ENCODE measurements around the gene PPHLN1.
"Not testable (repeated sequence)": the region's sequence is repeated elsewhere in the genome, so short reads cannot be mapped to it uniquely, and the experiment has no call there.

The PPHLN1 gene

GRCh38 chr12:42322567-42322966 lies 3.4 kb upstream of the PPHLN1 start:
- no peak for DNase-seq (ENCODE audit: low read depth in 3 of 3)

GRCh38 chr12:42323856-42324255 lies 2.1 kb upstream of the PPHLN1 start:
- DNase-seq (ENCODE audit: low read depth in 3 of 3): no peak

DNA sequence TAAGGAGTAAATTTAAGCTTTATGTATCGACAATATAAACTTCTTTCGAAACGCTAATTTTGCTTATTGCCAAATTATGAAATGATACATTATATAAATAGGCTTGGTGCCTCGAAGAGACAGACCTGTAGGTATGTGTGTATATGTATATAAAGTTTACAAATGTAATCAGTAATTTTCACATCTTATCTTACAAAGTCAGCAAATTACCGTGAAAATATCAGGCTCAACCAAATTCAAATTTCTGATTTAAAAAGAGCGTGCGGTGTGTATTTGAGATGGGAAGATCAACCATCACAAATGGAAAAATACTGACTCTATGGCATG lies 678 bp upstream of the PPHLN1 start:
- no peak for DNase-seq (ENCODE audit: low read depth in 3 of 3)

DNA sequence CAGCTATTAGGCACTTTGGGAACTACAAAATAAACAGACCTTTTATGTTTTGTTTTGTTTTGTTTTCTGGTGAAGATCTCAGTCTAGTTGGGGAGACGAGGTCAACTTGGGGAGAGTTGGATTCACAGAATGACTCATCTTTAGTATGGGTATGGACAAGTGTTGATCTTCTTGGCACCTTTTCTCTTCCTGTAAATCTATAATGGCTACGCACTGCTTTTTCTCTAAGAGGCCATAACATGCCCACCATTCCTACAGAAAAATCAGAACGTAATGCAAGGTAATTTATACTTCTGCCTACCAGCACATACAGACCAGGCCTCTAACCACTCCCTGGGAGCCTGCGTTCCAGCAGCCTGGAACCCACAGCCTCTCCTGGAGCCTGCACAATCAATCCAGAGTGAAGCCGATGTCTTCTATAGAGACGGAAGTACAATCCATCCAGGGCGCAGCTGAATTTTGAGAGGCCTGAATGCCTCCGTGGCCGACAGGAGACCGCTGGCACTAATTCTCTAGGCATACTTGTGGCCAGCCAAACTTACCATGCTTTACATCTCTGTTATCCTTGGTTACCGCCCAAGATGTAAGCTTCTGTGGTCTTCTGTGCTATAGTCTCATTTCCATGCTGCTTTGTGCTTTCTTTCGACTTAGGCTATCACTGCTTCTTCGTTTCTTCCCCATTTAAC lies 717 bp downstream of the PPHLN1 start:
- no peak for DNase-seq (ENCODE audit: low read depth in 3 of 3)

DNA sequence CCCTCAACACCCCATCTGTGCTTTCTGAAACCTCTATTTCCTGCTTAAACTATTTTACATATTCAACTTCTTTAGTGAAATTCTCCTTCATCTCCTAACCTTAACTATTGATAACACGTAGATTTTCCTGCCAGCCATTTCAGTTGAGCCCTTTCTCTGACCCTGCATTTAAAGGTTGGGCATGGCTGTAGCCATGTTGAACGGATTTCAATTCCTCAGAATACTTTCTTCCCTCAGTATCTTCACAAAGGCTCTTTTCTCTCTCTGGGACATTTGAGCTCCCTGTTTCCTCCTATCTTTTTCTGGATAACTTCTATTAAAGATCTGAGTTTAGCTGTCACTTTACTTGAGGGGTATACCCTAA lies 1.2 kb downstream of the PPHLN1 start:
- no peak for DNase-seq (ENCODE audit: low read depth in 3 of 3)

DNA sequence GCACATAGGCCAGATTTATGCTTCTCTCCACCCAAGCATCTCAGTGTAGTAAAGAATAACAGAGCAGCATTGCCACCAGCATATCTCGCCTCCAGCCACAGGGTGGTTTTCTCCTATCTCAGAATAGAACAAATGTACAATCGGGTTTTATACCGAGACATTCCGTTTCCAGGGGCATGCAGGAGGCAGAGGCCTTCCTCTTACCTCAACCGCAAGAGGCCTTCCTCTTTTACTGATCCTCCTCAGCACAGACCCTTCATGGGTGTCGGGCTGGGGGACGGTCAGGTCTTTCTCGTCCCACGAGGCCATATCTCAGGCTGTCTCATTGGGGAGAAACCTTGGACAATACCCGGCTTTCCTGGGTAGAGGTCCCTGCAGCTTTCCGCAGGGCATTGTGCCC lies 4.1 kb downstream of the PPHLN1 start:
- DNase-seq (ENCODE audit: low read depth in 3 of 3): not testable (repeated sequence)

DNA sequence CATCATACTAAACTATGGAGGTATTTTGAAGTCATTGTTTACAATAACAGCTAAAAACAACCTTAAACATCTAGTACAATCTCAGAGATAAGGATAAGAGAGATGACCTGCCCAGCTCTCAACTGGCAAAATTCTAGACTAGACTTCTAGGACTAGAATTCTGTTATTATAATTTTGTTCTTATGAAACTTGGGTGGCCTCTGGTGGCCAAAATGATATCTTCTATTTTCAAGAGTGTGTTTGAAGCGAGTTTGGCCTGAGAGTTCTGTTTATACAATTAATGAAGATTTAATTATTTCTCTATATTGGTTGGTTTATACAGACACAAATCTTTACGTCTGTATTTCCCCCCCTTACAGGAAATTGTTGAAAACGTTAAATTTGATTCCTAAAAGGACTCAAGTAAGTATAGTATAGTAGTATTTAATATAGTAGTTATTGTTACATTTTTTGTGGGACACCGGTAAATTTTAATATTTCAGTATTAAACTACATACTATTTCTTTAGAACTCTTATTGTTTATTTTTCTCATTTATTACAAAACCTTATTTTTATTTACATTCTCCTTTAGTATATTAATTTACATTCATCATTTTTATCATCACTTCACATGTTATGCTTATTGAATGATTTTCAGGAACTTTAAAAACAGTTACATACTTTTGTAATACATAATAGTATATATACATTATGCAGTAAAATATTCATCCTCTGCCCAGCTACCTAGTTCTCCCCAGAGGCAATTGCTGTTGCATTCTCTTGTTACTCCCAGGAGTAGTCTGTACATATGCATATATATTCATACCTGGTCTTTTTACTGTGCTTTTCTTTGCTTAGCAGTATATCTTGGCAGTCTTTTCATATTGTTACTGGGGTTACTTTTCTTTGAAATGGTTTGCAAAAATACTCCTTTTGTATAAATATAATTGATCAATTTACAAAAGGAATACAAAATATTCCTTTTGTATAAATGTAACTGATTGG lies 6.6 kb downstream of the PPHLN1 start:
- no peak for DNase-seq (ENCODE audit: low read depth in 3 of 3)

- no peak for DNase-seq (ENCODE audit: low read depth in 3 of 3)
These were observed 10.3 kb downstream of the PPHLN1 start for GRCh38 chr12:42336286-42336685.

DNA sequence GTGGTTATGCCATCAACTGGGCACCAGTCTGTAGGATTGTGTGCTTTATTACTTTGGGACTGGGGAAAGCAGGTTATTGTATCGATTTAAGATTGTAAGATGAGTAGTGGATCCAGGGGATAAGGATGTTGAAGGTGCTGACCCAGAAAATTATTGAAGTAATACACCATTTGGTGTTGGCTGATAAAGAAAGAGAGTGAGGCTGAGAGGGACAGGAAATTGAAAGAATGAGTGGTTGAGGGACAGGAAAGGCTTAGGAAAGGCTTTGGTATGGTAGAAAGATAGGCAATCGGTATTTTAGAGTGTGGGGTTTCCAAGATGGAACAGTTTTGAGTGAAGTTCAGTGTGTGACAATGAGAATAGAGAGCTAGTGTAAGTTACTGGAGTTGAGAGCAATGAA lies 12.3 kb downstream of the PPHLN1 start:
- no peak for DNase-seq (ENCODE audit: low read depth in 3 of 3)

DNA sequence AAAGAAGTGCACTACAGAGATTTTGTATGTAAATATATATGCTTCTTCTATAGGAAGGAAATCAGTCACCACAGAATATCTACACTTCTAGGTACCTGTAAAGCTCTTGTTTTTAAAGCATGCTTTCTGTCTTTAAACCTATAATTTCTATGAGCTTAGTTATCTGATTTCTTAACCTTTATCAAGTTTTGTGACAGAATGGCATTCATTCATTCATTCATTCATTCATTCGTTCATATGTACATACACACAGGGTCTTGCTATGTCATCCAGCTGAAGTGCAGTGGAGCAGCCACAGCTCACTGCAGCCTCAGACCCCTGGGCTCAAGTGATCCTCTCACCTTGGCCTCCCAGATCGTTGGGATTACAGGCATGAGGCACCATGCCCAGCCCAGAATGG lies 16.1 kb downstream of the PPHLN1 start:
- no peak for DNase-seq (ENCODE audit: low read depth in 3 of 3)

GRCh38 chr12:42343721-42344120 lies 17.8 kb downstream of the PPHLN1 start:
- DNase-seq (ENCODE audit: low read depth in 3 of 3): no peak

DNA sequence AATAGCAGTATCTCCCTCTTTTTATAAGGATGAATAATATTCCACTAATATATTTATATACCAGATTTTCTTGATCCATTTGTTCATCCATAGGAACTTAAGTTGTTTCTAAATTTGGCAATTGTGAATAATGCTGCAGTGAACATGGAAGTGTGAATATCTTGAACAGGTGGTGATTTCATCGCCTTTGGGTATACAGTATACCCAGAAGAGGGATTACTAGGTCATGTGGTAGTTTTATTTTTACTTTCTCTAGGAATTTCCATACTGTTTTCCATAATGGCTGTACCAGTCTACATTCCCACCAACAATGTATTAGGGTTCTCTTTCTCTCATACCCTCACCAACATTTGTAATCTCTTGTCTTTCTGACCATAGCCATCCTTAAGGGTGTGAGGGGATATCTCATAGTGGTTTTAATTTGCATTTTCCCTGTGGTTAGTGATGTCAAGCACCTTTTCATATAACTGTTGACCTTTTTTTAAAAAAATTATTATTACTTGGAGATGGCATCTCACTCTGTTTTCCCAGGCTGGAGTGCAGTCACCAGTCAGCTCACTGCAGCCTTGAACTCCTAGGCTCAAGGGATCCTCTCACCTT lies 20.5 kb downstream of the PPHLN1 start:
- no peak for DNase-seq (ENCODE audit: low read depth in 3 of 3)

DNA sequence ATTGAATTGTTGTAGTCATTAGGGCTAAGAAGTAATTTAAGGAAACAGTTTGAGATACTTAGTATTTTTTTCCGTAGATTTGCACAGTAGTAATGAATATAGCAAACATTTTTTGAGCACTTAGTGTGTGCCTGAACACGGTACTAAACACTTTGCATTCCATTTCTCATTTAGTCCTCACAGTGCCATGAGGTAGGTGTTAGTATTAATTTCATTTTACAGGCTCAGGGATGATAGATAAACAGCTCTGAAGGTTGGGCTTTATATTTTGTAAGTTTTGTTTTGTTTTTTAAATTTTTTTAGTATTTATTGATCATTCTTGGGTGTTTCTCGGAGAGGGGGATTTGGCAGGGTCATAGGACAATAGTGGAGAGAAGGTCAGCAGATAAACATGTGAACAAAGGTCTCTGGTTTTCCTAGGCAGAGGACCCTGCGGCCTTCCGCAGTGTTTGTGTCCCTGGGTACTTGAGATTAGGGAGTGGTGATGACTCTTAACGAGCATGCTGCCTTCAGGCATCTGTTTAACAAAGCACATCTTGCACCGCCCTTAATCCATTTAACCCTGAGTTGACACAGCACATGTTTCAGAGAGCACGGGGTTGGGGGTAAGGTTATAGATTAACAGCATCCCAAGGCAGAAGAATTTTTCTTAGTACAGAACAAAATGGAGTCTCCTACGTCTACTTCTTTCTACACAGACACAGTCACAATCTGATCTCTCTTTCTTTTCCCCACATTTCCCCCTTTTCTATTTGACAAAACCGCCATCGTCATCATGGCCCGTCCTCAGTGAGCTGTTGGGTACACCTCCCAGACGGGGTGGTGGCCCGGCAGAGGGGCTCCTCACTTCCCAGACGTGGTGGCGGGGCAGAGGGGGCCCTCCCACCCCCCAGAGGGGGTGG lies 23.4 kb downstream of the PPHLN1 start:
- not testable (repeated sequence) for DNase-seq (ENCODE audit: low read depth in 3 of 3)

GRCh38 chr12:42350021-42350407 lies 24.0 kb downstream of the PPHLN1 start:
- not testable (repeated sequence) for DNase-seq (ENCODE audit: low read depth in 3 of 3)

DNA sequence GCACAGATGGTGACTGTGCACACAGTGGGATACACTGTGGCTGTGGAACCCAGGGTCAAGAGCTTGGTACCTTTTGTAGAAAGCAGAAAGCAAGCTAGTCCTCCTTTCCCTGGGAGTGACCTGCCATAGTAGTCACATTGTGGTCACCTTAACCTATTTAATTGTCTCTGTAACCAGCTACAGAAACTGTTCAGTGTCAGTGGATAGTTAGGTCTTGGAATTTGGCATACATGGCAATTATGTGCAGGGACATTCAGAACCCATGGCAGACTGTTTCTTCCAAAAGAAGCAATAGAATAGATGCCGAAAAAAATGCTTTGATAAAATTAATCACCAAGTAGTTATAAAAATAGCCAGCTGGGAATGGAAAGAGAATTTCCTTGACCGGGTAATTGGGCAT lies 30.4 kb downstream of the PPHLN1 start:
- no peak for DNase-seq (ENCODE audit: low read depth in 3 of 3)

- DNase-seq (ENCODE audit: low read depth in 3 of 3): no peak
These were observed 34.9 kb downstream of the PPHLN1 start for GRCh38 chr12:42360747-42361403.

GRCh38 chr12:42361909-42362646 lies 36.1 kb downstream of the PPHLN1 start:
- no peak for DNase-seq (ENCODE audit: low read depth in 3 of 3)

GRCh38 chr12:42362647-42363260 lies 36.8 kb downstream of the PPHLN1 start:
- DNase-seq (ENCODE audit: low read depth in 3 of 3): no peak

DNA sequence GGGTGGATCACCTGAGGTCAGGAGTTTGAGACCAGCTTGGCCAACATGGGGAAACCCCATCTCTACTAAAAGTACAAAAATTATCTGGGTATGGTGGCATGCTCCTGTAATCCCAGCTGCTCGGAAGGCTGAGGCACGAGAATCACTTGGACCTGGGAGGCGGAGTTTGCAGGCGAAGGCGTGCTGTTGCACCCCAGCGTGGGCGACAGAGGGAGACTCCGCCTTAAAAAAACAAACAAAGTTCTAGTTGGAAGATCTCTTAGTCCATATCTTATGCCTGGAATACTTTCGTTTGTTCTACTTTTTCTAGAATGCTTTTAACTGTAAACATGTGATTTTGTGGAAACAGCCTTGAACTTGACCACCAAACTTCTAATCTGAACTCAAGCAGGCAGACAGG lies 38.7 kb downstream of the PPHLN1 start:
- DNase-seq (ENCODE audit: low read depth in 3 of 3): no peak

DNA sequence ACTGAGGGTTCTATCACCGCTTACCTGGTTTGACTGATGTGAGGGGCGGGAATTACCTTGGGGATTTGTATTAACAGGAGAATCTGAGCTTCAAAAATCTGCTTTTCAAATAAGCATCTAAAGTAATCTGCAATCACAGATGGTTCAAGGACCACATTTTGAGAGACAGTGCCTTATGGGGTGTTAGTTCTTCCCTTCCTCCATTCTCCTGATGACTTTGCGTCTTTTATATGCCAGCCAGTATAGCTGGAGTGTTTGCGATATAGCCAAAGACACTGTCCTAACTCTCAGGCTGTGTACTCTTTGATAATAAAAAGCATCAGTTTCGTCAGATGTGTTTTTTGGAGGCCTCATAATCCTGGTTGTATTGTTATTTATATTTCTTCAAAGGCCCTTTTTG lies 39.5 kb downstream of the PPHLN1 start:
- DNase-seq (ENCODE audit: low read depth in 3 of 3): no peak

Data from stimulated activated CD4-positive, alpha-beta T cell treated with anti-CD3 and anti-CD28 coated beads, TNF-alpha, amount 100 ng/mL, for 4 hours (primary cell).